Endothelial cell of umbilical vein (primary cell): Measurements from ENCODE around the gene SLC25A33. TPM values are rescaled to one million over a fixed set of nuclear protein-coding genes. Genes with fewer than 3 reads are reported as not detected.
A peak's percentile ranks its signal among the peaks of the same experiment; 100 is the strongest.

Experiments
- BruUV-seq: library from RNA; stranded (reverse); fragments of 400-500 nt; replicated peaks from 2 replicates; lab custom pipeline; 2021; lab: Mats Ljungman, UMichigan
- CTCF ChIA-PET: fragments of 300-600, 350-600 bp; sonication (Branson Sonifier 250); formaldehyde crosslinking; loops from one replicate; lab custom pipeline; 2021; ENCODE audit warnings: antibody characterized with exemption, inconsistent platforms; lab: Charles Lee
- POLR2A ChIA-PET: fragments of 300-600, 350-600 bp; sonication (Branson Sonifier 250); formaldehyde crosslinking; loops from one replicate; lab custom pipeline; 2021; ENCODE audit warnings: antibody characterized with exemption, inconsistent platforms; lab: Charles Lee
- DNase-seq: peaks from one replicate; pipeline ENCODE4 v3.0.0-alpha.2; 2011; ENCODE audit warnings: low read depth, low spot score
- FAIRE-seq: peaks from 2 replicates; lab custom pipeline; 2011; peaks lifted over from hg19 to GRCh38; lab: Jason Lieb, UNC
- H2AFZ ChIP-seq: 2 replicates; pipeline ENCODE4 v1.6.0; 2012; ENCODE audit warnings: low read depth, low read length, control low read depth, inconsistent platforms
- H3K27ac ChIP-seq: 2 replicates; pipeline ENCODE4 v1.5.1; 2011; ENCODE audit warnings: low read depth, mild to moderate bottlenecking, control low read depth, low read length, moderate library complexity; ENCODE audit not compliant: insufficient read depth
- H3K27me3 ChIP-seq, 2 experiments: 2 replicates each; pipeline versions ENCODE4 v1.6.0 to v1.6.1; 2011; ENCODE audit warnings: low read length in 2 of 2, mixed read lengths in 1 of 2; ENCODE audit not compliant: control insufficient read depth in 2 of 2, insufficient read depth in 2 of 2
- H3K36me3 ChIP-seq, 2 experiments: 2 replicates in 1 of 2; 3 replicates in 1 of 2; pipeline ENCODE4 v1.5.1; 2011; ENCODE audit warnings: low read length in 2 of 2, mild to moderate bottlenecking in 1 of 2, moderate library complexity in 1 of 2; ENCODE audit not compliant: control insufficient read depth in 2 of 2, insufficient read depth in 2 of 2; ENCODE audit errors: extremely low read depth in 1 of 2
- H3K4me1 ChIP-seq: 3 replicates; pipeline ENCODE4 v1.5.1; 2011; ENCODE audit warnings: mild to moderate bottlenecking, low read length; ENCODE audit not compliant: control insufficient read depth, insufficient read depth; ENCODE audit errors: extremely low read depth
- H3K4me2 ChIP-seq: 2 replicates; pipeline ENCODE4 v1.6.1; 2011; ENCODE audit warnings: low read length, control low read depth, mixed read lengths; ENCODE audit not compliant: insufficient read depth
- H3K4me3 ChIP-seq, 3 experiments: fragments of 200-600 bp in 1 of 3; sonication (generic), shearing (Covaris generic) in 1 of 3; replicated peaks in 1 of 3; 2 replicates each; pipeline ENCODE4 v1.5.1; 2011 to 2016; ENCODE audit warnings: control low read depth in 3 of 3, low read length in 3 of 3, mild to moderate bottlenecking in 2 of 3, inconsistent platforms in 1 of 3, low read depth in 1 of 3, moderate library complexity in 1 of 3; ENCODE audit not compliant: insufficient read depth in 1 of 3
- H3K79me2 ChIP-seq: 2 replicates; pipeline ENCODE4 v1.6.0; 2012; ENCODE audit warnings: low read length, inconsistent platforms; ENCODE audit not compliant: control insufficient read depth, insufficient read depth
- H3K9ac ChIP-seq: replicated peaks from 2 replicates; pipeline ENCODE3; 2011; ENCODE audit warnings: low read length, control low read depth; ENCODE audit not compliant: insufficient read depth; ENCODE audit errors: extremely low read depth
- H3K9me1 ChIP-seq: replicated peaks from 3 replicates; pipeline ENCODE4 v1.6.0; 2011; ENCODE audit warnings: mild to moderate bottlenecking, low read length; ENCODE audit not compliant: control insufficient read depth, insufficient read depth; ENCODE audit errors: extremely low read depth
- H3K9me3 ChIP-seq: replicated peaks from 2 replicates; pipeline ENCODE4 v1.5.1; 2012; ENCODE audit warnings: low read length, inconsistent platforms; ENCODE audit not compliant: control insufficient read depth, insufficient read depth
- H4K20me1 ChIP-seq: replicated peaks from 2 replicates; pipeline ENCODE3; 2011; ENCODE audit warnings: mild to moderate bottlenecking, low read length; ENCODE audit not compliant: control insufficient read depth, insufficient read depth; ENCODE audit errors: extremely low read depth
- CTCF ChIP-seq, 2 donors: IDR thresholded peaks; 1 replicate in 1 of 2; 2 replicates in 1 of 2; pipeline ENCODE4 v1.5.1; 2011; ENCODE audit warnings: low read length in 2 of 2, mild to moderate bottlenecking in 2 of 2, moderate library complexity in 2 of 2, control low read depth in 1 of 2, inconsistent platforms in 1 of 2, low read depth in 1 of 2; ENCODE audit not compliant: insufficient read depth in 1 of 2; ENCODE audit errors: extremely low read depth in 1 of 2
- EZH2 ChIP-seq: IDR thresholded peaks from 2 replicates; pipeline ENCODE4 v1.6.1; 2012; ENCODE audit warnings: borderline replicate concordance, low read depth, mild to moderate bottlenecking, moderate library complexity, low read length, inconsistent platforms; ENCODE audit not compliant: severe bottlenecking
- FOS ChIP-seq: IDR thresholded peaks from 2 replicates; pipeline ENCODE4 v1.6.1; 2011; ENCODE audit warnings: mild to moderate bottlenecking, low read length, moderate library complexity, borderline replicate concordance; ENCODE audit not compliant: insufficient read depth
- GATA2 ChIP-seq: IDR thresholded peaks from 2 replicates; pipeline ENCODE4 v1.7.0; 2011; ENCODE audit warnings: low read depth, mild to moderate bottlenecking, moderate library complexity, mixed read lengths, low read length; ENCODE audit not compliant: insufficient read length, insufficient read depth
- JUN ChIP-seq: IDR thresholded peaks from 2 replicates; pipeline ENCODE4 v1.6.1; 2011; ENCODE audit warnings: borderline replicate concordance, low read depth; ENCODE audit not compliant: insufficient read length, insufficient read depth
- MAX ChIP-seq: IDR thresholded peaks from 2 replicates; pipeline ENCODE4 v1.6.1; 2011; ENCODE audit not compliant: insufficient read depth, insufficient read length
- MYC ChIP-seq: IDR thresholded peaks from one replicate; pipeline ENCODE4 v1.6.1; 2011; ENCODE audit warnings: mild to moderate bottlenecking, low read depth, low read length
- POLR2A ChIP-seq: IDR thresholded peaks from 2 replicates; pipeline ENCODE4 v1.6.1; 2012; ENCODE audit warnings: low read depth, mild to moderate bottlenecking, control low read depth, low read length
- POLR2AphosphoS5 ChIP-seq: IDR thresholded peaks from 2 replicates; pipeline ENCODE4 v1.6.1; 2012; ENCODE audit warnings: low read depth, mild to moderate bottlenecking, control low read depth, low read length, moderate library complexity; ENCODE audit not compliant: insufficient read depth
- dilution Hi-C: fragments of 300-500 bp; cut with MboI; formaldehyde crosslinking; loops from one replicate; pipeline ENCODE4 v1.15.0; 2019; ENCODE audit warnings: low sequenced_read_pairs; ENCODE audit not compliant: extremely low pct_ligation_motif_present
- intact Hi-C: fragments of 100-400 bp; cut with micrococcal nuclease; formaldehyde crosslinking; loops from one replicate; pipeline ENCODE4 v1.10.0; 2022
- polyA plus RNA-seq, 4 experiments: library from polyadenylated mRNA; depleted of rRNA in 3 of 4; stranded (reverse) in 3 of 4; unstranded in 1 of 4; fragments of >200 nt; gene quantifications; 2 replicates each; pipeline versions ENCODE4 v1.2.1 to v1.2.3, GENCODE V29; 2011 to 2012; ENCODE audit warnings: missing spikeins in 1 of 4
- total RNA-seq: library from RNA; stranded (reverse); gene quantifications from 2 replicates; pipeline ENCODE4 v1.2.3, GENCODE V29; 2021

The SLC25A33 gene
- total and polyA plus RNA-seq, 2 donors (not counting 3 experiments of a cell fraction or from before 2014, with no cell fraction given) = 3.8 to 6.6 TPM

- POLR2A ChIA-PET = no interaction called here
- peak overlapping the region; percentile 61 for H3K27ac ChIP-seq
- dilution Hi-C loops = no loop called here
Measured at GRCh38 chr1:9593492-9594465, 54.5 kb downstream of the SLC25A33 start.

More at GRCh38 chr1:9593492-9594465, 54.5 kb downstream of the SLC25A33 start:
- DNase-seq (peak; percentile 83), FAIRE-seq (peak; percentile 98)
- Histone ChIP-seq H3K9ac (peak overlapping the region; percentile 13), H3K9me1 (no peaks in the 10 kb centered on the region), H3K36me3 (peaks cover 0 to 9% of the 10 kb centered on the region in 2 experiments), H3K9me3 (no peaks in the 10 kb centered on the region), H4K20me1 (no peaks in the 10 kb centered on the region), H3K27me3 (no peaks in the 10 kb centered on the region), H3K4me2 (peak overlapping the region; percentile 26), H3K4me1 (peaks cover 21% of the 10 kb centered on the region), H2AFZ (no peak overlapping the region), H3K4me3 (no peak overlapping the region), H3K79me2 (peaks cover 68% of the 10 kb centered on the region)
- intact Hi-C loops = no loop called here
- BruUV-seq = no TSS peak
- CTCF ChIA-PET = no interaction called here
- TF ChIP-seq GATA2 = no peak
- TF ChIP-seq CTCF (IDR thresholded peaks at IDR 0.05; ENCODE audit: extremely low read depth in 1 of 2, insufficient read depth in 1 of 2, low read depth in 1 of 2, low read length in 2 of 2) = no peak
- TF ChIP-seq EZH2 = no peak
- no peak for TF ChIP-seq POLR2A
- TF ChIP-seq JUN = no peak
- no peak for TF ChIP-seq MAX
- TF ChIP-seq FOS = no peak
- no peak for TF ChIP-seq MYC
- TF ChIP-seq POLR2AphosphoS5 = no peak
